HG03097 (cell line): ENCODE results near the gene ADNP.
A peak's percentile ranks its signal among the peaks of the same experiment; 100 is the strongest.
"Not testable (repeated sequence)": the region's sequence is repeated elsewhere in the genome, so short reads cannot be mapped to it uniquely, and the experiment has no call there.

Experiments
- ATAC-seq: cut with Tn5 transposase; IDR thresholded peaks from one replicate; pipeline ENCODE4 v1.9.1; 2021; ENCODE audit not compliant: unreplicated experiment, low FRiP score

The ADNP gene

GRCh38 chr20:50931306-50932015 is at the start of gene ADNP:
TSS of gene ADNP (minus strand) at chr20:50931437. CDS start at chr20:50903996, 27,441 bp downstream.
- ATAC-seq, result peak; percentile 60

DNA sequence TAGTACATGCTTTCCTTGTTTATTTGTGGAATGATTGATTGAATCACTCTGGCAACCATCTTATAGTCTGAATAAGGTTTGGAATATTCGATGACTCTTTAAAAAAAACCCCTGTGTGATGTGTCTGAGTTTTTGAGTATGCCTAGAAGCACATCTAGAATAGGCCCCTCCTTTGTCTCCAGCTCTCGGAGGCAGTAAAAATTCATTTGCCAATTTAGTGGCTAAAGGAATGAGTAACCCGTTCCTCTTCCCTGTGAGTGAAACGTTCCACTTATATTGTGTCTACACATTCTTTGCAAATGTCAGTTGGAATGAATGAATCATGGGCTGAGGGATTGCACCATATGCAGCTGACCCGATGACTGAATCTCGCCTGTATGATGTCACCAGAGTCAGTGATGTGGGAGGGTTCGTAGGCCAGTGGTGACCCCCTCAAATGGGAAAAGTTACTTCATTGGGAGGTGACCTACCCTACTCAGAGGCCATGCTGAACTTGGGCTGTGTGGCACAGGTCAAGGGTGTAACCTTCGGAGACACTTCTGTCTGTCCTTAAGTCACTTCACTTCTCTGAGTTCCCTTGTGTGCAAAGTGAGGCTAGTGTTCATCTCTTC is 48.9 kb upstream of the ADNP start:
- ATAC-seq, result no peak

GRCh38 chr20:50978533-50978932 is 47.3 kb upstream of the ADNP start:
- ATAC-seq, result not testable (repeated sequence)

DNA sequence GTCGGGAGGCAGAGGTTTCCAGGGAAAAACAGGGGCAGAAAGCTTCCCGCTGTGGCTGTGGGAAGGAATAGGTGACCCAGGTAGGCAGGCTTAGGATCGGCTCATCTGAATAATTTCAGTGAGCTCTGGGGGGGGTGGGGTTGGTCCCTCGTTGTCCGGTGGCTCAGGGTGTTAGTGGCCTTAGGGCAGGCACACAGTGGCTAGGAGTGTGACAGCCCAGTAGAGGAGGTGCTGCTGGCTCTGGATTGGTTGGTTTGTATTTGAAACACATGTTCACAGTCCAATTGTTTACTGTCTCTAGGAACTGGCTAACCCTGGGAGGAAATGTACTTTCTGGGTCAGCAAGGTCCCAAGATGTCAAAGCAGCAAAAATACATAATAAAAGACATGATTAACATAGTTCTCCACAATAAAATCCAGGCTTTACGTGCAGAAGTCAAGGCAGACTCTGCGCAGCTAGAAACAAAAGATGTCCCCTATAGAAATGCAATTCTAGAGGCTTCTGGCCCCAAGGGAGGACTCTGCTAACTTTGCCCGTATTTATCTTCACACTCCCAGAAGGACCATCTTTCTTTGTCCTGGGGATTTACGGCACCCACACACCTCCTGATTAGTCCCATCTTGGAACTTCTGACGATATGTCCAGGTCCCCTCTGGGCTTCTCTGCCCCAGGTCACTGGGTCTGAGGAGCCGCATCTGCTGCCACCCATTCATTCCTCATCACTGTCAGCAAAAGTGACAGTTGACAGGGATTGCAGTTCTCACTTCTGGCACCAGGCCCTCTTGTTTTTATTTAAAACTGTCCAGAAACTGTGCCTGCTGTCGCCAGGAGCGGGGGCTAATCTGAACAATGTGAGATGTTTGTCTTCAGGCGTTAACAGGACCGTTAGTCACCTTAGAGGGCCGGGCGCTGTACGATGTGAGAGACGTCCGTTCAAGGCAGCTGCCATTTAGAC is 46.1 kb upstream of the ADNP start:
- no peak for ATAC-seq

DNA sequence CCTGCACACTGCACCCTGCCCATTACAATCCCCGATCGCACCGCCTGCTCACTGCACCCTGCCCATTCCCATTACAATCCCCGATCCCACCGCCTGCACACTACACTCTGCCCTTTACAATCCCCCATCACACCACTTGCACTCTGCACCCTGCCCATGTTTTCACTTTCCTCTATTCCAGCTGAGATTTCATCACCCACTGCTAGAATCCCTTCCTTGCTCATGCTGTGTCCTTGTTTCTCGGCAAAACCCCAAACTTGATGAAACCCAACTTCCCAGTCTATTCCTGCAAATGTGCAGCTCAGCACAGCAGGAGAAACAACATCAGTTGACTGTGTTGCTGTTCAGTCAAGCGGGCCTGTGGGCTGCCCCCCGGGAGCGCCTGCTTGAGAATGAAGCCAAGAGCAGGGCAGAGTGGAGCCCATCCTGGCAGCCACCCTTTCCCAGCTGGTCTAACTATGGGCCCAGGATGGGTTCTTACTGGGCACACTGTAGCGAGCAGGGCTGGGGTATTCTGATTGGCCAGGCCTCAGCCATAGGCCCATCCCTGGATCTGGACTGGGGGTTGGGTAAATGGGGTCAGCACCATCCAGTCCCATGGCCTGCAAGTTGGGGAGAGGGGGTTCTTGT is 44.6 kb upstream of the ADNP start:
- no peak for ATAC-seq

DNA sequence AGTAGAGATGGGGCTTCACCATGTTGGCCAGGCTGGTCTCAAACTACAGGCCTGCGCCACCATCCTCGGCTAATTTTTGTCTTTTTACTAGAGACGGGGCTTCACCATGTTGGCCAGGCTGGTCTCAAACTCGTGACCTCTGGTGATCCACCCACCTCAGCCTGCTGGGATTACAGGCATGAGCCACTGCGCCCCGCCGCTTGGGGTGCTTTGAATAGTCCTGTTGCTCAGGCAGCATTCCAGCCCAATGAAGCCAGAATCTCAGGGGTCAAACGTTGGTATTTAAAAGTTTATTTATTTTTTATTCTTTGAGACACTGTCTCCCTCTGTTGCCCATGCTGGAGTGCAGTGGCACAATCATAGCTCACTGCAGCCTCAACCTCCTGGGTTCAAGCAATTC is 38.7 kb upstream of the ADNP start:
- no peak for ATAC-seq

- ATAC-seq, result no peak
These were observed 38.2 kb upstream of the ADNP start for GRCh38 chr20:50969435-50969834.

DNA sequence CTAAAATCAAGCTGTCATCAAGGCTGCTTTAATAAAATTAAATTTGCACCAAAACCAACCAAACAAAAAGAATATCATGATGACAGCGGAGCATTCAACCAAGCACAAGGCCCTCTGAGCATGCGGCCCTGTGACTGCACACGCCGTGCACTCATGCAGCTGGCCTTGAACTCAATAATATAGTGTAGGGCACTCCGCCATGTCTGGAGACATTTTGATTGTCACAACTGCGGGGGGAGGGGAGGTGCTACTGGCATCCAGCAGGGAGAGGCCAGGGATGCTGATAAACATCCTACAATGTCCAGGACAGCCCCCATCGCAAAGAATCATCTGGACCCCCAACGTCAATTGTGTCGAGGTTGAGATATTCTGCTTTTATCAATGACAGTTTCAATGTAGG is 37.1 kb upstream of the ADNP start:
- no peak for ATAC-seq

DNA sequence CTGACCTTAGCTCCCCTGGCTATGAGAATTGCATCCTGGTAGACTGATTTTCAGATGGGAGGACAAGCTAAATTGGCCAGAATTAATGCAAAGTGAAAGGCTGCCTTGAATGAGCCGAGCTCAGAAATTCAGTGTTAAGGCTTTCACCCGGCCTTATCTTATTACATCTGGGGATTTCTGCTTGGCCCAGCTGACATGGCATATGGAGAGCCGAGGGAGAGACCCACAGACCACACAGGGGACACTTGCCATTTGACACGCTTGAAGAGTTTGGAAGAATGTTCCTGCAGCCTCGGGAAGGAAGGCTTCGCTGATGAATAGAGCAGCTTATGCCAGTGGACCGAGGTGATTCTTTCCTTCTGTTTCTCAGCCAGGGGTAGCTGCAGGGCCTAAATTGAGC is 36.3 kb upstream of the ADNP start:
- no peak for ATAC-seq

DNA sequence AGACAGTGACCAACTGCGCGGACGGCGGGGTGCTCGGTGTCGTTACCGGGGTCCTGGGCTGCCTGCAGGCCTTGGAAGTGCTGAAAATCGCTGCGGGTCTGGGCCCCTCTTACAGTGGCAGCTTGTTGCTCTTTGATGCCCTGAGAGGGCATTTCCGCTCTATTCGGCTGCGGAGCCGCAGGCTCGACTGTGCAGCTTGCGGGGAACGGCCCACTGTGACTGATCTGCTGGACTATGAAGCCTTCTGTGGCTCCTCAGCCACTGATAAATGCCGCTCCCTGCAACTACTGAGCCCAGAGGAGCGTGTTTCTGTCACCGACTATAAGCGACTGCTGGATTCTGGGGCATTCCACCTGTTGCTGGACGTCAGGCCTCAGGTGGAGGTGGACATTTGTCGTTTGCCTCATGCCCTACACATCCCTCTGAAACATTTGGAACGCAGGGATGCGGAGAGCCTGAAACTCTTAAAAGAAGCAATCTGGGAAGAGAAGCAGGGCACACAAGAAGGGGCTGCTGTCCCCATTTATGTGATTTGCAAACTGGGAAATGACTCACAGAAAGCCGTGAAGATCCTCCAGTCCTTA is 28.4 kb upstream of the ADNP start:
- no peak for ATAC-seq

GRCh38 chr20:50958615-50959542 is 27.6 kb upstream of the ADNP start, which contains the start of gene MOCS3:
TSS of gene MOCS3 (plus strand) at chr20:50958818. CDS start at chr20:50958843, 25 bp downstream.
- peak; percentile 62 for ATAC-seq

DNA sequence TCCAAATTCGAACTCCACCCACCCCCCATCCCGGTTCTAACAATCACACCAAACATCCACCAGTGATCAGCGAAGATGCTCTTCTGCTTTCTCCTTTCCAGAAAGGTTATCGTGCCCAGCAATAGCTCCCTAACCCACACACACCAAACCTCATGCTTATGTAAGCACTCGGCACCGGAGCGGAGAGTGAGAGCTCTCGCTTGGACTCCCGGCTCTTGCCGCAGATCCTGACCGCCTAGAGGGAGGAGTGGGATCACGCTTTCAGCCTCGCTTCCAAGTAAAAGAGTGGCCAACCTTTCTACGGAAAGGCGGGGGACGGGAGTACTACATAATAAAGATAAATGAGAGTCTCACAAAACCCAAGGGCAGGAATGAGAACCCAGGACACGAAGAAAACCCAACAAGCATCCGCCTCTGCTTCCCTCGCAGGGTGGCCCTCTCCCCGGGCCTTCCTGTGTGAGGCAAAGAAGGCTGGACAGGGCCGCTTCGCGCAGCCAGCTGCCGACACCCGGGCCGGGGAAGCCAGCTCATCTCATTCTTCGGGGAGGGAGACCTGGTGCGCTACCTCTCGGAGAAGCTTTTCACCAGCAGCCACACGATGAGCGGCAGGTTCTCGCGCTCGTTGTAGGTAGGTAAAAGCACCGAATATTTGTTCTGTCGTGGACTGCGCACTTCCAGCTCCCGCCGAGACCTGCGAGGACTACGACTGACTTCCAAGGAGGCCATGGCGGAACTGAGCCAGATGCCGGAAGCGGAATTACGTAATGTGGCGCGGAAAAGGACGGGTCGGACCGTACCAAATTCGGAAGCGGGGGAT is 26.8 kb upstream of the ADNP start, which contains the start of gene DPM1:
Gene DPM1 (minus strand): TSS at position 735 of the 817 bp plus-strand sequence. CDS start 9 bp downstream, at position 726.
- ATAC-seq, result peak; percentile 84

DNA sequence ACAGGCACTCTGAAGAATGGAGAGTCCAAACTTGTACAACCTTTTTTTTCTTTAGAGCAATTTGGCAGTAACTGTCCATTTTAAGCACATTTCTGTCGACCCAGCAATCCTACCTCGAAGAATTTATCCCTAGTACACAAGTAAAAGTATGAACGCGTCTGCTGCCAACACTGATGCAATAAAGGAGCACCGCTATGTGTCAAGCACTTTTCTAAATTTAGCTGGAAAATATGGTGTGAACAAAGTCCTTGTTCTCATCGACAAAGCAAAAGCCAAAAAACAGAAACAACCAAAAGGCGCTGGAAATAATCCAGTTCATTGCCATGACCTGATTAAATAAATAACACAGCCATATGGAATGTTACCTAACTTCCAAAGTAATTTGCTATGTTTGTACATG is 26.0 kb upstream of the ADNP start:
- ATAC-seq, result no peak

GRCh38 chr20:50953821-50954220 is 22.6 kb upstream of the ADNP start:
- ATAC-seq, result no peak

DNA sequence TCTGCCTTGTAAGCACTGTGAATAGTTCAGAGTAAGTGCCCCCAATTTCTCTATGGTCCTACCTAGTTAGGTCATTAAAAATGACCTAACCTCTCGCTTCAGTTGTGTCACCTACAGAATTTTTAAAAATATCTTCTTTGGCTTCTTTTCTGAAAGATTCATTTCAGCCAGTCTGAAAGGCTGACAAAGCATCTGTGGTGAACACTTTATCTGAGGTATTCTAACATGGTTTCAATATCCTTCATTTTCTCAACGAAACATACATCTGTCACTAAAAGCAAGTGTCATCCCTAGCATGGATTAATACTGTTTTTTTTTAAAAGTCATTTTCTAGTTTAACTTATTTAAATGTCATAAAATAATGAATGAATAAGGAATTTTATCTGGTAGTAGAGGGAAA is 22.0 kb upstream of the ADNP start:
- no peak for ATAC-seq

GRCh38 chr20:50948132-50948785 is 17.0 kb upstream of the ADNP start:
- no peak for ATAC-seq

- no peak for ATAC-seq
These were observed 11.8 kb upstream of the ADNP start for GRCh38 chr20:50943069-50943468.

DNA sequence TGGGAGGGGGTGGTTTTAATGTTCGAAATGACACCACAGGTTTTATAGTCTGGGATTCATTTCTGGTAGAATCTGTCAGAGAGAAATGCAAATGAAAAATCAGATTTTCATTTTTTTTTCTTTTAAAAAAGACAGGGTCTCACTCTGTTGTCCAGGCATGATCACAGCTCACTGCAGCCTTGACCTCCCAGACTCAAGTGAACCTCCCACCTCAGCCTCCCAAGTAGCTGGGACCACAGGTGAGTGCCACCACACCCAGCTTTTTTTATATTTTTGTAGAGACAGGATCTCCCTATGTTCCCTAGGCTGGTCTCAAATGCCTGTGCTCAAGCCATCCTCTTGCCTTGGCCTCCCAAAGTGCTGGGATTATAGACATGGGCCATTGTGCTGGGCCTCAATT is 2.4 kb upstream of the ADNP start:
- no peak for ATAC-seq
